CMK (cell line): Measurements from ENCODE around the gene ST3GAL6.

Experiments
- DNase-seq: peaks from one replicate; pipeline ENCODE4 v3.0.0-alpha.2; 2010; ENCODE audit warnings: low read depth

The ST3GAL6 gene

GRCh38 chr3:98777286-98777685, 14.1 kb downstream of the ST3GAL6 start:
- DNase-seq, result no peak

GRCh38 chr3:98777801-98778220, 14.7 kb downstream of the ST3GAL6 start:
- no peak for DNase-seq

DNA sequence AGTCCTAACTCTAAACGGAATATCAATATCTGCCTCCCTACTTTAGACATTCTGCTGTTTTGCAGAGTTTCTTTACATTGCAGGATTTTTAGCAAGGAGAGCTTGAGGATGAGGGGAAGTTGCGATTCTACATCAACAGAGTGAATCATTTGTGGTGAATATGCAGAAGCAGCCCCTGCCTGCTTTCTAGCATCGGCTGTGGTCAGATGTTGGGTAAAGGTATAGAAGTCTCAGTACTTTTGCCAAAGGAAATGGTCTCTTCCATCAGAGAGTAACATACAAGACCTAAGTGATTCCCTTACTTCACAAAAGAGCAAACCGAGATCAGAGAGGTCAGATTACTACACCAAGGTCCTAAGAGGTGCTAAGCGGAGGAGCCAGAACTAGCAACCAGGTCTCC, 15.2 kb downstream of the ST3GAL6 start:
- no peak for DNase-seq

DNA sequence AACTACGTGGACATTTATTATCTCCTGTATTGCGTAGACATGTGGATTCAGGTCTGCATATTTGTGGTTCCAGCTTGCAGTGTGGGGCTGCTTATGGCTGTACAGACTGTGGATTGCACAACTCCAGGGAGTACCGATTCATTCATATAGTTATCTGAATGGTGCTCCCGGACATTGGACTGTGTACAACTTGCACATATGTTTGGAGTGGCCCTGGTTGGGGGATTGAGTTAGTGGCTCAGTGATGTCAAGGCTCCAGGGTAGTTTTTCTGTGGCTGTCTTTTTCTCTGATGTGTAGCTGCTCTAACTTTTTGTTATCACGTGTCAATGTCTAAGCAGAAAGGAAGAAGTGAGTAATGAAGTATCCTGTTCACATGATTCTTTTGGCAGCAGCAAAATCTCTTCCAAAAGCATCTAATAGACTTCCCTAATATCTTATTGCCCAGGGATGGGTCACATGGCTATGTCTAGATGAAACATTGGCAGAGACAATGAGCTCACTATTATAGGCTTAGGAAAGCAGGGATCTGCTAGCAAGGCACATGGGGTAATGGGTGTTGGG, 15.8 kb downstream of the ST3GAL6 start:
- DNase-seq, result no peak

DNA sequence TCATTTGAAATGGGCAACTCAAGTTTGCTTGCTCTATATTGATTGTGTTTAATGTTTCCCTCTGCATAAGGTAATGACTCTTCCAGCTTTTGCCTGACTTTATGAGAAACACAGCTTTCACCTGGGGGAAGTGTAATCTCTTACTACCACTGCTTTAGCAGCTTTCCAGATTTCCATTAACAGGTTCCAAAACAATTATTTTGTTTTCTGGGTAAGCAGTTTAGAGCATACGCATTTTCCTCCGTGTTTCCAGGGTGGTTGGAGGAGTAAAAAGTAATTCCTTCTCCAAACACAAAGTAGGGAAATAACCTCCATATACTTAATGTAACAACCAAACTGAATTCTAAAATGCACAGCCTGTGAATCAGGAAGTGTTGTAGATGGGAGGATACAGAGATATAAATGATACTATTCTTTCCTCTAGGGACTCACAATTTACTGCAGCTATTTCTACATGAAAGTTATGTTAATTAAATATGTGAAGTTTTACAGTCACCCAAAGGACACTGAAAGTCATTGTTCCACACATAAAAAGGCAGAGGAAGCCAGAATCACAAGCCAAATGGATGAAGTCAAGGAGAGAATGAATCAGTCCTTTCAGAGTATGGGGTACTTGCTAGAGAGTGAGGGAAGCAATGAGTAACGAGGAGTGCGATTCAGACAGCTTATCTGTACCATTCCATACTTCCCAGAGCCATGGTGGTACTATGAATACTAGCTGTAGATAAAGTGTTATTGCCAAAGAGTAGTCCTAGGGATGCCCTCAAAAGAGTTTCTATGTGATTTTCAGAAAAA, 16.6 kb downstream of the ST3GAL6 start:
- DNase-seq, result no peak

DNA sequence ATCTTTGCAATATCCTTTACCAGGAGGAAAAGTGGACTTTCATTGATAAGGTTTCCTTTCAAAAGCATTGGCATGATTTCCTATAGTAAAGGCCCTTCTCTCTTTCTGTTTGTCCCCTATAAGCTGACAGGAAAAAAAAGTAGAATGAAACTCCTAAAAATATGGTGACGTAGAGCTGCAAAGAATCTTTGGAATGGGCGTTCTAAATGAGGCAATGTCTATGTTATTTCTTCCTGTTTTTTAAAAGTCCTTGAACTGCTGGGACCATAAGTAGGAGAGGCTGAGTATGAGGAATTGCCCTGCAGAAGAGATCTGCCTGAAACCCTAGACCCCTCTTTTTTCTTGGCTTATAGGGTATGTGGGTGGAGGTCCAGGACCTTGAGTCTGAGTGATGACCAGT, 17.2 kb downstream of the ST3GAL6 start:
- no peak for DNase-seq

DNA sequence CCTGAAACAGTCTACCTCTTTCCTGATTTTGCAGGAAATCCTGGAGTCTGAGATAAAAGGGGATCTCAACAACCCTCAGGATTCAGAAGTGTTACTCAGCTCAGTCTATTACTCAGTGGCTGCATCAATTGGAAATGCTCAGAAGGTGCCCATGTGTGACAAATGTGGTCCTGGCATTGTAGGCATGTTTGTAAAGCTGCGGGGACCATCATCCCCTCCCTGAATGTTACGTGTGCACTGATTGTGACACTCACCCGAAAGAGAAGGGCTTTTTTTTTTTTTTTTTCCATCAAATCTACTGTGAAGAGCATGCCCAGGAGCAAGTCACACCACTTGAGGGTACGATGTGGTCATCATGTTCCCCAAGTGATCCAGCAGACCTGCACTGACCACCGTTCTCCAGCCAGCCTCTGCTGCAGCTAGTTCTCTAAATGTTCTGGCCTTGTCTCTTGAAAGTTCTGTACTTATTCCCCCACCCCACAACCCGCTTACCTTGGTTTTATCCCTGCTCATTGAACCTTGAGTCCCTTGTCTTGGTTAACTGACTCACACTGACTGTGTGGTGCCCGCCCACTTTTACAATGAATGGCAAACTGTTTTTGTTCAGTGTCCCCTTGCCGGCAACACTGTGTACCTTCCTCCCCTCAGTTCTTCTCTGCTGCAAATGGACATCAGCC, 19.8 kb downstream of the ST3GAL6 start:
- no peak for DNase-seq

- no peak for DNase-seq
Observed at GRCh38 chr3:98784042-98784441, 20.9 kb downstream of the ST3GAL6 start.

- DNase-seq, result no peak
Observed at GRCh38 chr3:98784666-98785600, 21.8 kb downstream of the ST3GAL6 start.

DNA sequence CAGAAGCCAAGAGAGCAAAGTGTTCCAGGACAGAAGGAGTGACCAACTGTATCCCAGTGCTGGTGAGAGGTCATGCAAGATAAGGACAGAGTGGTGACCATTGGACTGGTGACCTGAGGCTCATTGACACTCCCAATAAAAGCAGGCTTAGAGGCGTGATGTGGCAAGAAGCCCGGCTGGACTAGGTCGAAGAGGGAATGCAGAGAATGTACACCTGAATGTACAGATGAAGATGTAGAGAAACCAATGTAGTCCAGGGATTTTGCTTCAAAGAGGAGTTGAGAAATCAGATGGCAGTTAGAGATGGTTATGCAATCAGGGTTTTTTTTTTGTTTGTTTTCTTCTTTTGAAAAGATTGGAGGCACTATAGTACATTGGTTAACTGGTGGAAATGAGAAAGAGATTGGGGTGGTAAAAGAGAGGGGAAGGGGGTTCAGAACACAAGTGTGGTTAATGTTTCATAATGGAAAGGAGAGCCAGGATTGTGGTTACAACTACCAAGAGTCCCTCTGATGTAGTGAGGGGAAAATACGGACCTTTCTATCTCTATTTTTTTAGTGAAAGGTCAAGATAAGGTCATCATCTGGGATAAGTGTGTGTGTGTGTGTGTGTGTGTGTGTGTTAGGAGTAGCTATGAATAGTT, 23.3 kb downstream of the ST3GAL6 start:
- no peak for DNase-seq

DNA sequence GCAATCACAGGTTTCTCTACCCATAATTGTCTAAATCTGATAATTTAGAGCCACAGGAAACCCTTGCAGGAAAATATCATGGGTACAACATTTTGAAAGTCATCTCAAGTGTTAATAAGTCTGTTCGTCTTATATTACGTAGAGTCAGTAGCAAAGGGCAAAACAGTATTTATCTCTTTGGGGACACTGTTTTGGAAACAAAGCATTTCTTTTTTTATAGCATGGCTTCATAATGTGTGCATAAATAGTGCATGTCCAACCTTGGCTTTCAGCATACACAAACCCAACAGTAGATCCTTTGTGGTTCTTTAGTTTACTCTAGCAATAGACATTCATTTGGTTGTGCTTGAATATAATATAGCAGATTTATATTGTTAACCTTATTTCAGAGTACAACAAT, 24.0 kb downstream of the ST3GAL6 start:
- no peak for DNase-seq

GRCh38 chr3:98788651-98789050, 25.5 kb downstream of the ST3GAL6 start:
- DNase-seq, result no peak

DNA sequence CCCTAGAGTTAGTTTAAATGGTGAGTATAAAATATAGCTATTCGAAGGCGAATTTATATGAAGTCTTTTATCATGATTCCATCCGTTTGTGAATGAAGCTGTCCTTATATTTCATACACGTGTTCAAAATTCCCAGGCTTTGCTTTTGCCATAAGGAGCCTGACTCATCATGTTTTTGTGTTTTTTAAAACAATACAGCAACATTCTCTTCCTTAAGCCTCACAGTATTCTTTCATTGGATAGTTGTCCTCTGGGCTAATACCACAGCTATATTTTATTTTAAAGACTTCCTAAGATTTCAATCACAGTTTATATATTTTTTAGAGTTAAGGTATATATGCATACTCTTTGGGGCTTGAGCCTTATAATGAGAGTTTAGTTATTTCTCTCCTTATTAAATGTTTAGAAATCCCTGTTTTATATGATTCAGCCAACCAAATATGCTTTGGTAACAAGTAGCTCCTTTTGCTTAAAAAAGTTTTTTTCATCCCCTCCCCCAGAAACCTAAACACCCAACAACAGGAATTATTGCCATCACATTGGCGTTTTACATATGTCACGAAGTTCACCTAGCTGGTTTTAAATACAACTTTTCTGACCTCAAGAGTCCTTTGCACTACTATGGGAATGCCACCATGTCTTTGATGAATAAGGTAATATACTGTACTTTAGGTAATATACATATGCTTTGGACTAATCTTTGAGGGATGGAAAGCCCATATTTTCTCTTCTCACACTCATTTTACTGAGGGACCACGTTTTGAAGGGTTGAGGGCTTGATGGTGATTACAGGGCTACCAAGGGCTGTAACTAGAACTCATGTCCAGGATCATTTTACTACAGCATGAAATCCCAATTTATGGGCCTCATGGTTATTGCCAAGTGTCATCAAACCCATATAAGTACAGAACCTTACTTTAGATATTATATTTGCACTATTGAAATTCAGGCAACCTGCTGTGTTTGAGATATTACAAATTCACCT, 28.5 kb downstream of the ST3GAL6 start:
- no peak for DNase-seq

DNA sequence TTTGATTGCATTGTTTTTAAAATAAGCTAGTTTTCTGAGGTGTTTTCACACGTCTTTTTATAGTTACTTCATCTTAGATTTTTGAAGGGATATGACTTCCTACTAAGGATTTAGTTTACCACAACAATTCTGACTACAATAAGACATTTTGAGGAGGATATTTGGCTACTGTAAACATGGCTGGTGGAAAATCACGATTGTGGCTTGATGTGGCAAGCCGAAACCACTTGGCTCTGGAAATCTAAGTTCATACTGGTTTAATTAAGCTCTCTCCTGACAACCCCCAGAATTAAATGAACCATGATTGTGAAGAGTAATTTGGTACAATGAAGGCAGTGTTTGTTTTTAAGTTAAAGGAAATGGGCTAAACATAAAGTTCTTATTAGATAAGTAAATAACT, 30.8 kb downstream of the ST3GAL6 start:
- DNase-seq, result no peak

- no peak for DNase-seq
Observed at GRCh38 chr3:98796334-98796733, 33.2 kb downstream of the ST3GAL6 start.

DNA sequence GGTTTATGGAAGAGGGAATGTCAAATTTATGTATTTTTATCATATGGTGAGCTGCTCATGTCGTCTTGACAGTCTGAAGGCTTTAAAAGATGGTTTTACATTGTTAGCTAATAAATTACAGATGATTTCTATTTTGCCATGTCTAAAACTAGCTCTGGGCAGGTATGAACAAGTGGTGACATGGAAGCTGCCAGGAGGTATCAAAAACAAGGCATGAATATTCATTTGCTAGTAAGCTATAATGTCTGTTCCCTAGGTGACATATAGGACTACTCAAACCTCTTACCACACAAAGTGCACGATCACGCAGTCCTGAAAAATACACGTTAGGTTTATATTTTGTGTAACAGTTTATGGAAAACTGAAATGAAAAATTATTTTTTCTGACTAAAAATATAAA, 34.8 kb downstream of the ST3GAL6 start:
- no peak for DNase-seq

DNA sequence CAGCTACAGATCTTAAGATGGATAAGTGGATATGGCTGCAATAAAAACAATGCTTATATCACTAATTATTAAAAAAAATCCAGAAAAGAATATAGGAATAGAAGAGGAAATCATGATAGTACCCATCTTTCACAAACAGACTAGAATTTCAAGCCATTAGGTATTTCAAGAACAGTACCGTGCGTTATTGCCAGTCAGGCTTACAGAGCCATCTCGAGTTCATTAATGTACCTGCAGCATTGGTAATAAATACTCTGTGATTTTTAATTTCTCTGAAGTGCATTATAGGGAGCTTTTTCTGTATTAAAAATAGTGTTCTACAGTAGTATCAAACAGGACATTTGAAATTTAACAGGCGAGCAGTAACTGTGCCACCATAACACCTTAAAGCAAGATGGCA, 35.7 kb downstream of the ST3GAL6 start:
- DNase-seq, result no peak

- no peak for DNase-seq
Observed at GRCh38 chr3:98799479-98799878, 36.3 kb downstream of the ST3GAL6 start.

- DNase-seq, result no peak
Observed at GRCh38 chr3:98800401-98800800, 37.3 kb downstream of the ST3GAL6 start.

GRCh38 chr3:98801043-98801747, 38.1 kb downstream of the ST3GAL6 start:
- no peak for DNase-seq
